Endothelial cell of umbilical vein (primary cell): ENCODE data around the gene S100A9. TPM values are rescaled to one million over a fixed set of nuclear protein-coding genes. Genes with fewer than 3 reads are reported as not detected.

Experiments used
- BruUV-seq: library from RNA; stranded (reverse); fragments of 400-500 nt; replicated peaks from 2 replicates; lab custom pipeline; 2021; lab: Mats Ljungman, UMichigan
- CTCF ChIA-PET: fragments of 300-600, 350-600 bp; sonication (Branson Sonifier 250); formaldehyde crosslinking; loops from one replicate; lab custom pipeline; 2021; ENCODE audit warnings: antibody characterized with exemption, inconsistent platforms; lab: Charles Lee
- POLR2A ChIA-PET: fragments of 300-600, 350-600 bp; sonication (Branson Sonifier 250); formaldehyde crosslinking; loops from one replicate; lab custom pipeline; 2021; ENCODE audit warnings: antibody characterized with exemption, inconsistent platforms; lab: Charles Lee
- DNase-seq: peaks from one replicate; pipeline ENCODE4 v3.0.0-alpha.2; 2011; ENCODE audit warnings: low read depth, low spot score
- FAIRE-seq: peaks from 2 replicates; lab custom pipeline; 2011; peaks lifted over from hg19 to GRCh38; lab: Jason Lieb, UNC
- H2AFZ ChIP-seq: 2 replicates; pipeline ENCODE4 v1.6.0; 2012; ENCODE audit warnings: low read depth, low read length, control low read depth, inconsistent platforms
- H3K27ac ChIP-seq: 2 replicates; pipeline ENCODE4 v1.5.1; 2011; ENCODE audit warnings: low read depth, mild to moderate bottlenecking, control low read depth, low read length, moderate library complexity; ENCODE audit not compliant: insufficient read depth
- H3K27me3 ChIP-seq, 2 experiments: 2 replicates each; pipeline versions ENCODE4 v1.6.0 to v1.6.1; 2011; ENCODE audit warnings: low read length in 2 of 2, mixed read lengths in 1 of 2; ENCODE audit not compliant: control insufficient read depth in 2 of 2, insufficient read depth in 2 of 2
- H3K36me3 ChIP-seq, 2 experiments: 2 replicates in 1 of 2; 3 replicates in 1 of 2; pipeline ENCODE4 v1.5.1; 2011; ENCODE audit warnings: low read length in 2 of 2, mild to moderate bottlenecking in 1 of 2, moderate library complexity in 1 of 2; ENCODE audit not compliant: control insufficient read depth in 2 of 2, insufficient read depth in 2 of 2; ENCODE audit errors: extremely low read depth in 1 of 2
- H3K4me1 ChIP-seq: 3 replicates; pipeline ENCODE4 v1.5.1; 2011; ENCODE audit warnings: mild to moderate bottlenecking, low read length; ENCODE audit not compliant: control insufficient read depth, insufficient read depth; ENCODE audit errors: extremely low read depth
- H3K4me2 ChIP-seq: 2 replicates; pipeline ENCODE4 v1.6.1; 2011; ENCODE audit warnings: low read length, control low read depth, mixed read lengths; ENCODE audit not compliant: insufficient read depth
- H3K4me3 ChIP-seq, 3 experiments: fragments of 200-600 bp in 1 of 3; sonication (generic), shearing (Covaris generic) in 1 of 3; replicated peaks in 1 of 3; 2 replicates each; pipeline ENCODE4 v1.5.1; 2011 to 2016; ENCODE audit warnings: control low read depth in 3 of 3, low read length in 3 of 3, mild to moderate bottlenecking in 2 of 3, inconsistent platforms in 1 of 3, low read depth in 1 of 3, moderate library complexity in 1 of 3; ENCODE audit not compliant: insufficient read depth in 1 of 3
- H3K79me2 ChIP-seq: 2 replicates; pipeline ENCODE4 v1.6.0; 2012; ENCODE audit warnings: low read length, inconsistent platforms; ENCODE audit not compliant: control insufficient read depth, insufficient read depth
- H3K9ac ChIP-seq: replicated peaks from 2 replicates; pipeline ENCODE3; 2011; ENCODE audit warnings: low read length, control low read depth; ENCODE audit not compliant: insufficient read depth; ENCODE audit errors: extremely low read depth
- H3K9me1 ChIP-seq: replicated peaks from 3 replicates; pipeline ENCODE4 v1.6.0; 2011; ENCODE audit warnings: mild to moderate bottlenecking, low read length; ENCODE audit not compliant: control insufficient read depth, insufficient read depth; ENCODE audit errors: extremely low read depth
- H3K9me3 ChIP-seq: replicated peaks from 2 replicates; pipeline ENCODE4 v1.5.1; 2012; ENCODE audit warnings: low read length, inconsistent platforms; ENCODE audit not compliant: control insufficient read depth, insufficient read depth
- H4K20me1 ChIP-seq: replicated peaks from 2 replicates; pipeline ENCODE3; 2011; ENCODE audit warnings: mild to moderate bottlenecking, low read length; ENCODE audit not compliant: control insufficient read depth, insufficient read depth; ENCODE audit errors: extremely low read depth
- CTCF ChIP-seq, 2 donors: IDR thresholded peaks; 1 replicate in 1 of 2; 2 replicates in 1 of 2; pipeline ENCODE4 v1.5.1; 2011; ENCODE audit warnings: low read length in 2 of 2, mild to moderate bottlenecking in 2 of 2, moderate library complexity in 2 of 2, control low read depth in 1 of 2, inconsistent platforms in 1 of 2, low read depth in 1 of 2; ENCODE audit not compliant: insufficient read depth in 1 of 2; ENCODE audit errors: extremely low read depth in 1 of 2
- EZH2 ChIP-seq: IDR thresholded peaks from 2 replicates; pipeline ENCODE4 v1.6.1; 2012; ENCODE audit warnings: borderline replicate concordance, low read depth, mild to moderate bottlenecking, moderate library complexity, low read length, inconsistent platforms; ENCODE audit not compliant: severe bottlenecking
- FOS ChIP-seq: IDR thresholded peaks from 2 replicates; pipeline ENCODE4 v1.6.1; 2011; ENCODE audit warnings: mild to moderate bottlenecking, low read length, moderate library complexity, borderline replicate concordance; ENCODE audit not compliant: insufficient read depth
- GATA2 ChIP-seq: IDR thresholded peaks from 2 replicates; pipeline ENCODE4 v1.7.0; 2011; ENCODE audit warnings: low read depth, mild to moderate bottlenecking, moderate library complexity, mixed read lengths, low read length; ENCODE audit not compliant: insufficient read length, insufficient read depth
- JUN ChIP-seq: IDR thresholded peaks from 2 replicates; pipeline ENCODE4 v1.6.1; 2011; ENCODE audit warnings: borderline replicate concordance, low read depth; ENCODE audit not compliant: insufficient read length, insufficient read depth
- MAX ChIP-seq: IDR thresholded peaks from 2 replicates; pipeline ENCODE4 v1.6.1; 2011; ENCODE audit not compliant: insufficient read depth, insufficient read length
- MYC ChIP-seq: IDR thresholded peaks from one replicate; pipeline ENCODE4 v1.6.1; 2011; ENCODE audit warnings: mild to moderate bottlenecking, low read depth, low read length
- POLR2A ChIP-seq: IDR thresholded peaks from 2 replicates; pipeline ENCODE4 v1.6.1; 2012; ENCODE audit warnings: low read depth, mild to moderate bottlenecking, control low read depth, low read length
- POLR2AphosphoS5 ChIP-seq: IDR thresholded peaks from 2 replicates; pipeline ENCODE4 v1.6.1; 2012; ENCODE audit warnings: low read depth, mild to moderate bottlenecking, control low read depth, low read length, moderate library complexity; ENCODE audit not compliant: insufficient read depth
- dilution Hi-C: fragments of 300-500 bp; cut with MboI; formaldehyde crosslinking; loops from one replicate; pipeline ENCODE4 v1.15.0; 2019; ENCODE audit warnings: low sequenced_read_pairs; ENCODE audit not compliant: extremely low pct_ligation_motif_present
- intact Hi-C: fragments of 100-400 bp; cut with micrococcal nuclease; formaldehyde crosslinking; loops from one replicate; pipeline ENCODE4 v1.10.0; 2022
- polyA plus RNA-seq, 4 experiments: library from polyadenylated mRNA; depleted of rRNA in 3 of 4; stranded (reverse) in 3 of 4; unstranded in 1 of 4; fragments of >200 nt; gene quantifications; 2 replicates each; pipeline versions ENCODE4 v1.2.1 to v1.2.3, GENCODE V29; 2011 to 2012; ENCODE audit warnings: missing spikeins in 1 of 4
- total RNA-seq: library from RNA; stranded (reverse); gene quantifications from 2 replicates; pipeline ENCODE4 v1.2.3, GENCODE V29; 2021

S100A9 gene
- total and polyA plus RNA-seq, 2 donors (not counting 3 experiments of a cell fraction or from before 2014, with no cell fraction given) = not detected

- peaks cover 0 to 2% of the 10 kb centered on the region in 2 experiments for H3K27me3 ChIP-seq
- H2AFZ ChIP-seq = no peak overlapping the region
- no peaks in the 10 kb centered on the region for H4K20me1 ChIP-seq
- no peaks in the 10 kb centered on the region for H3K36me3 ChIP-seq
- H3K9me1 ChIP-seq = no peaks in the 10 kb centered on the region
- H3K4me3 ChIP-seq = no peak overlapping the region
- dilution Hi-C loops (no loop called here), intact Hi-C loops (no loop called here)
- H3K27ac ChIP-seq = no peak overlapping the region
- DNase-seq (no peak), FAIRE-seq (no peak)
- no peak overlapping the region for H3K9ac ChIP-seq
- H3K79me2 ChIP-seq = no peaks in the 10 kb centered on the region
- H3K4me1 ChIP-seq = no peaks in the 10 kb centered on the region
- no peaks in the 10 kb centered on the region for H3K9me3 ChIP-seq
- no TSS peak for BruUV-seq
- no peak overlapping the region for H3K4me2 ChIP-seq
- CTCF ChIA-PET = no interaction called here
- TF ChIP-seq POLR2A (no peak), EZH2 (no peak), MAX (no peak), CTCF (IDR thresholded peaks at IDR 0.05; ENCODE audit: extremely low read depth in 1 of 2, insufficient read depth in 1 of 2, low read depth in 1 of 2, low read length in 2 of 2) (no peak), FOS (no peak), MYC (no peak), POLR2AphosphoS5 (no peak), GATA2 (no peak), JUN (no peak)
- POLR2A ChIA-PET = no interaction called here
Observed at GRCh38 chr1:153397051-153397923, 39.6 kb downstream of the S100A9 start.
